ENCODE results near the gene FHAD1. TPM values are rescaled to one million over a fixed set of nuclear protein-coding genes. Genes with fewer than 3 reads are reported as not detected.

Gene FHAD1
- total and polyA plus RNA-seq, 10 of the 15 experiments (the other 5 are each of a cell fraction or from before 2014, with no cell fraction given) = 0.09 to 1.0 (median 0.32) TPM; not detected in 2

DNA sequence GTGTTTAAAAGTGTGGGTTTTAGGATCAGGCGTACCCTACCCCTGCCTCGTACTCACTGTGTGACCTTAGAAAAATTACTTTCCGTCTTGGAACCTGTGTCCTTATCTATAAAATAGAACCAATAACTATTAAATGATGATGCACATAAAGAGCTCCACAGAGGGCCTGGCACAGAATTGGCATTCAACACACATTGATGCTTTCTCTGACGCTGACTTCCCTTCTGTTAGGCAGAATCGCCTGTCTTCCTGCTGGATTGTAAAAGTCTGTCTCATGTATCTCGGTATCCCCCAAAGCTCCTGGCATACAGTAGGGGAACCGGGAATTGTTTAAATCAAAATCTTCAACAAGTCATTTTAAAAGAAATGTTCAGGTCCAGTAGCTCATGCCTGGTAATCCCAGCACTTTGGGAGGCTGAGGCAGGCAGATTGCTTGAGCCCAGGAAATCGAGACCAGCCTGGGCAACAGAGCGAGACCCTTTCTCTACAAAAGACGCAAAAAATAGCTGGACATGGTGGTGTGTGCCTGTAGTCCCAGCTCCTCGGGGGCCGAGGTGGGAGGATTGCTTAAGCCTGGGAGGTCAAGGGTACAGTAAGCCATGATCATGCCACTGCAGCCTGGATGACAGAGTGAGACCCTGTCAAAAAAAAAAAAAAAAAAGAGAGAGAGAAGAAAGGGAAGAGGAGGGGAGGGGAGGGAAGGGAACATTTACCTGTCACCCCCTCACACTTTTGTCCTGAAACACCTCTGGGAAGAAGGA, 41.3 kb upstream of the FHAD1 start (continued):
- TF ChIP-seq ZNF274 (IDR thresholded peaks at IDR 0.05; ENCODE audit: insufficient read depth, insufficient read length) = no peak
- TF ChIP-seq IRF4 (IDR thresholded peaks at IDR 0.05; ENCODE audit: low read depth, low read length) = no peak
- TF ChIP-seq BCL11A (IDR thresholded peaks at IDR 0.05; ENCODE audit: low read depth, low read length) = no peak

DNA sequence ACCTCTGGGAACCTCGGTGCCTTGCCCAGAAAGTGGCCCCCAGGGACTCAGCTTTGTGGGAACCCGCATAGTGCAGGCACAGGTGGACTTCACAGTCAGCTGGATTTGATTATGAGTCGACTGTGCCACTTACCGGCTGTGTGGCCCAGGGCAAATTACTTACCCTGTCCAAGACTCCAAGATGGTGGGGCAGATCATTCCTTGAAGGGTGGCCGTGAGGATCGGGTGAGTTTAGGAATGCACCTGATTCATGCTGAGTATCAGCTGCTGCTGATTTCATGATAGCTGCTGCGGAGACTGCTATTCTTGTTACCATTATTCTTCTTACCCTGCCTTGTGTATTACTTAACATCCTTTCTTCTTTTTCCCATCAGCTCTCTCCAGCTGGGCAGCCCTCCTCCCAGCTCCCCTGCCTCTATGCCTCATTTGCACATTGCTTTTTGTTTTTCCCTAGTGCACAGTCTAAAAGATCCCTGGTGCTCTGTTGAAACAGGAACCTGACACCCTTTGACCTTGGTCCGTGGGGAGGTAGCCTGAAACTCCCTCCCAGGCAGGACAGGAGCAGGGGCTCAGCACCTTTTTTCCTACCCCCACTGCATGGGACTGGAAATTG, 40.5 kb upstream of the FHAD1 start:
- Histone ChIP-seq H3K9me3 (replicated peaks; ENCODE audit: control insufficient read depth, insufficient read depth, low read length) (no peaks in the 10 kb centered on the region), H3K4me1 (ENCODE audit: control insufficient read depth, insufficient read depth, low read length) (no peaks in the 10 kb centered on the region; the same call in 1 of the 2 replicates), H3K36me3 (ENCODE audit: control insufficient read depth in 2 of 2, insufficient read depth in 2 of 2, low read length in 1 of 2) (no peaks in the 10 kb centered on the region), H3K79me2 (ENCODE audit: control insufficient read depth, insufficient read depth, low read length) (no peaks in the 10 kb centered on the region), H3K27me3 (replicated peaks in 1 of 2; ENCODE audit: control insufficient read depth in 2 of 2, insufficient read depth in 2 of 2, low read length in 1 of 2) (no peaks in the 10 kb centered on the region), H3K9ac (ENCODE audit: control insufficient read depth, insufficient read depth, low read length) (no peak overlapping the region), H3K27ac (ENCODE audit: control insufficient read depth, insufficient read depth) (no peak overlapping the region), H3K4me3 (no peak overlapping the region), H3K4me2 (ENCODE audit: control insufficient read depth, insufficient read depth) (no peak overlapping the region), H4K20me1 (ENCODE audit: control insufficient read depth, insufficient read depth) (no peaks in the 10 kb centered on the region), H2AFZ (ENCODE audit: control insufficient read depth, low read depth, low read length) (no peak overlapping the region)
- FAIRE-seq (no peak), ATAC-seq (no peak), DNase-seq (ENCODE audit: low read depth, low spot score) (peak; percentile 13)
- in situ Hi-C loops (cut with MboI) = no loop called here
- ChIA-PET RAD21 (ENCODE audit: unreplicated experiment) (interaction anchor here (1.0 to 1.9 kb wide), 3 partner anchors 25 to 77 kb away, joined by 3 to 8 read pairs (median 4); no protein-coding TSS in a partner anchor), POLR2A (interaction anchor here (1.1 to 1.5 kb wide), 2 partner anchors 14 to 26 kb away, joined by 3 to 4 read pairs; no protein-coding TSS in a partner anchor), SMC1A (ENCODE audit: uncharacterized antibody, unreplicated experiment) (interaction anchor here (1.0 to 1.9 kb wide), 5 partner anchors 11 to 38 kb away, joined by 3 to 7 read pairs (median 4); no protein-coding TSS in a partner anchor), CTCF (interaction anchor here (0.8 to 3.3 kb wide), 7 partner anchors 13 to 78 kb away, joined by 3 to 9 read pairs (median 4); partner anchors contain the start of gene TMEM51)
- TF ChIP-seq MEF2B (IDR thresholded peaks at IDR 0.05; ENCODE audit: partially characterized antibody, poor library complexity, severe bottlenecking) = peak; percentile 90
- no peak for TF ChIP-seq HDGF (IDR thresholded peaks at IDR 0.05)
- no TSS peak for BruUV-seq (replicated peaks)
- intact Hi-C loops (cut with micrococcal nuclease; ENCODE audit: unreplicated experiment) = no loop called here
- 32% methylated on average over 8 of the region's 8 CpGs for WGBS (ENCODE audit: insufficient coverage, insufficient replicate concordance, low lambda C conversion rate, missing lambda C conversion rate)
